Measurements from ENCODE around the gene SOX14. TPM values are rescaled to one million over a fixed set of nuclear protein-coding genes. Genes with fewer than 3 reads are reported as not detected.
A peak's percentile ranks its signal among the peaks of the same experiment; 100 is the strongest.

SOX14 gene
- under 1 TPM in 1 of 2 donors, not detected in 1; 0.10 TPM for polyA plus RNA-seq

DNA sequence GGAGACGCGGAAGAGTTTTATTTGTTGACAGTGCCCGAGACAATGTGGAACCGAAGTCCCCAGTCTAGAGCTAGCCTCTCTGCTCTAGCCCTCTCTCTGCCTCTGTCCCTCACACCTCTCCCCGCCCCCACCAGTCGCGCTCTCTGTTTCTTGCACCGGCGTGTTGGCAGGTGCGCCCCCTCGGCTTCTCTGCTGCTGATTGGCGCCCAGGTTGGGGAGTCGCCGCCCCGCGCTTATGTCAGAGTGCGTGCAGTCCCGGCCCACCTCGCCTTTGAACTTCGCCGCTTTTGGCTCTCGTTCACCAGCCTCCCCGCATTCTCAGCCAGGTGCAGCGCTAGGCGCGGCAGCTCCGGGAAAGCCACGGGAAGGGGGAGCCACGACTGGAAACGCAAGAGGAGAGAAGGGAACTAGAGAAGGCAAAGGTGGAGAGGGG is at the start of gene SOX14:
SOX14 (plus strand) TSS at position 315 of the 433 bp plus-strand sequence. CDS start 470 bp downstream, outside the sequence.
- H3K4me1 ChIP-seq (ENCODE audit: control insufficient read depth in 2 of 2, insufficient read depth in 2 of 2, low read length in 1 of 2), result peaks cover 15 to 26% of the 10 kb centered on the region in 2 donors

DNA sequence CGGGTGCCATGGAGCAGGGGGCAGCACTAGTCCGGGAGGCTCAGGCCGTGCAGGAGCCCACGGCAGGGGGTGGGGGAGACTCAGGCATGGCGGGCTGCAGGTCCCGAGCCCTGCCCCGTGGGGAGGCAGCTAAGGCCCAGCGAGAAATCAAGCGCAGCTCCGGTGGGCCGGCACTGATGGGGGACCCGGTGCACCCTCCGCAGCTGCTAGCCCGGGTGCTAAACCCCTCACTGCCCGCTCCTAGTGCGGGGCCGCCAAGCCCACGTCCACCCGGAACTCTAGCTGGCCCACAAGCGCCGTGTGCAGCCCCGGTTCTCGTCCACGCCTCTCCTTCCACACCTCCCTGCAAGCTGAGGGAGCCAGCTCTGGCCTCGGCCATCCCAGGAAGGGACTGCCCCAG is 49.6 kb upstream of the SOX14 start:
- WGBS, 2 donors, result 89 to 95% methylated on average over 22 to 25 of the region's 25 CpGs

More for the DNA sequence above, at the start of gene SOX14:
- WGBS, 2 donors, result 0 to 2% methylated on average over 30 of the region's 30 CpGs
- Histone ChIP-seq H3K27me3 (ENCODE audit: control insufficient read depth in 1 of 2, insufficient read depth in 2 of 2, low read length in 2 of 2) (peaks cover 25 to 61% of the 10 kb centered on the region in 2 donors), H3K4me3 (ENCODE audit: low read depth in 1 of 2, low read length in 2 of 2) (peak within 1 kb of the TSS; percentile 38 to 41), H3K27ac (ENCODE audit: low read depth in 2 of 2, low read length in 1 of 2) (no peak within 1 kb of the TSS), H3K9me3 (ENCODE audit: control insufficient read depth in 2 of 2, insufficient read depth in 1 of 2, low read depth in 1 of 2, low read length in 1 of 2) (peaks cover 0 to 4% of the 10 kb centered on the region in 2 donors), H3K36me3 (ENCODE audit: control insufficient read depth in 2 of 2, insufficient read depth in 2 of 2, low read length in 1 of 2) (no peaks in the 10 kb centered on the region)

DNA sequence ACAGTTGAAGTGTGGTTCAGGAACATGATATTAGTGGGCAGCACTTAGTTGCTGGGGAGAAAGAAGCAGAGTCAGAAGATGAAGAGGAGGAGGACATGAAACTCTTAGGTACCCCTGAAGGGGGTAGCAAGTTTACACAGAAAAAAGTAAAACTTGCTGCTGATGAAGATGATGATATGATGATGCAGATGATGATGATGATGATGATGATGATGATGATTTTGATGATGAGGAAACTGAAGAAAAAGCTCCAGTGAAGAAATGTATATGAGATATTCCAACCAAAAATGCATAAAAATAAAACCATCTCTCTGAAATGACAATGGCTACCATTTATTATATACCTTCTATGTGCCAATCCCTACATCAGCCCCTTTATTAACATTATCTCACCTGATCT is 39.9 kb upstream of the SOX14 start:
- Histone ChIP-seq H3K9me3 (ENCODE audit: control insufficient read depth in 2 of 2, insufficient read depth in 1 of 2, low read depth in 1 of 2, low read length in 1 of 2) (no peaks in the 10 kb centered on the region), H3K4me3 (ENCODE audit: low read depth in 1 of 2, low read length in 2 of 2) (no peak overlapping the region), H3K27me3 (ENCODE audit: control insufficient read depth in 1 of 2, insufficient read depth in 2 of 2, low read length in 2 of 2) (peaks cover 0 to 2% of the 10 kb centered on the region in 2 donors), H3K27ac (ENCODE audit: low read depth in 2 of 2, low read length in 1 of 2) (no peak overlapping the region), H3K36me3 (ENCODE audit: control insufficient read depth in 2 of 2, insufficient read depth in 2 of 2, low read length in 1 of 2) (no peaks in the 10 kb centered on the region), H3K4me1 (ENCODE audit: control insufficient read depth in 2 of 2, insufficient read depth in 2 of 2, low read length in 1 of 2) (no peaks in the 10 kb centered on the region)

More for the DNA sequence above, 49.6 kb upstream of the SOX14 start:
- H3K4me3 ChIP-seq (ENCODE audit: low read depth in 1 of 2, low read length in 2 of 2), result no peak overlapping the region
- peaks cover 2% of the 10 kb centered on the region in 2 donors for H3K9me3 ChIP-seq (ENCODE audit: control insufficient read depth in 2 of 2, insufficient read depth in 1 of 2, low read depth in 1 of 2, low read length in 1 of 2)
- H3K27me3 ChIP-seq (ENCODE audit: control insufficient read depth in 1 of 2, insufficient read depth in 2 of 2, low read length in 2 of 2), result no peaks in the 10 kb centered on the region
- H3K27ac ChIP-seq (ENCODE audit: low read depth in 2 of 2, low read length in 1 of 2), result no peak overlapping the region
- no peaks in the 10 kb centered on the region for H3K4me1 ChIP-seq (ENCODE audit: control insufficient read depth in 2 of 2, insufficient read depth in 2 of 2, low read length in 1 of 2)
- H3K36me3 ChIP-seq (ENCODE audit: control insufficient read depth in 2 of 2, insufficient read depth in 2 of 2, low read length in 1 of 2), result no peaks in the 10 kb centered on the region

DNA sequence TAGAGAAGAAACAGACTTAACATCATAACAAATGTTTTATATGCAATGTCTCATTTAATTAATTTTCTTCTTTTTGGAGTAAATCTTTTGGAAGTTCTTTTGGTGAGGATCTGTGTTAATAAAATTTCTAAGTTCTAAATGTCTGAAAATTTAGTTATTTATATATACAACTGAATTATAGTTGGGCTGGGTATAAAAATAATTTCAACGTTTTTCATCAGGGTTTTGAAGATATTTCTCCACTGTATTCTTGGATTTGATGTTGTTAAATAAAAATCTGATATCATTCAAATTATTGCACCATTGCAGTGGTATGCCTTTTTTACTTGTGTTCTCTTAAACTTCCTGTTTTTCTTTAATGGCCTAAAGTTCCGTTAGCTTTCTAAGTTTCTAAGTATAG is 26.9 kb upstream of the SOX14 start:
- Histone ChIP-seq H3K9me3 (ENCODE audit: control insufficient read depth in 2 of 2, insufficient read depth in 1 of 2, low read depth in 1 of 2, low read length in 1 of 2) (peaks cover 5% of the 10 kb centered on the region in 2 donors), H3K27me3 (ENCODE audit: control insufficient read depth in 1 of 2, insufficient read depth in 2 of 2, low read length in 2 of 2) (no peaks in the 10 kb centered on the region), H3K36me3 (ENCODE audit: control insufficient read depth in 2 of 2, insufficient read depth in 2 of 2, low read length in 1 of 2) (no peaks in the 10 kb centered on the region), H3K4me1 (ENCODE audit: control insufficient read depth in 2 of 2, insufficient read depth in 2 of 2, low read length in 1 of 2) (no peaks in the 10 kb centered on the region), H3K4me3 (ENCODE audit: low read depth in 1 of 2, low read length in 2 of 2) (no peak overlapping the region), H3K27ac (ENCODE audit: low read depth in 2 of 2, low read length in 1 of 2) (no peak overlapping the region)
- WGBS, 2 donors, result 73% methylated on average over 2 of the region's 2 CpGs

DNA sequence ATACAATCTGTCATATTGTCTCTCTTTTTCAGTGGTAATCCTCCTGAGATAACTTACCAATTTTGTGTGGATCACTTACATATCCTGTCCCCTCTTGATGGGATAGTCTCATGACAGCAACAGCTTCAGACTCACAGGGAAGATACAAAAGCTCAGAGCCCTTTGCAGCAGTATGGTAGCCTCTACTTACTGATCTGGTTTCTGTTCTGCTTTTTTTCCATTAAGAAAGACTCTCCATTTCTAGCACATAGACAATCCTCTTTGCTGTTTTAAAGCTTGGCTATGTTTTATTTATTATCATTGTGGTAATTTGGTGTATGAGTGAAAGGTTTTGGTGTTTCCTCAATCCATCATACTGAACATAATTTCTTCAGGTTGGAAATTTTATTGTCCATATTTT is 25.4 kb upstream of the SOX14 start:
- Histone ChIP-seq H3K36me3 (ENCODE audit: control insufficient read depth in 2 of 2, insufficient read depth in 2 of 2, low read length in 1 of 2) (no peaks in the 10 kb centered on the region), H3K27me3 (ENCODE audit: control insufficient read depth in 1 of 2, insufficient read depth in 2 of 2, low read length in 2 of 2) (no peaks in the 10 kb centered on the region), H3K27ac (ENCODE audit: low read depth in 2 of 2, low read length in 1 of 2) (no peak overlapping the region), H3K9me3 (ENCODE audit: control insufficient read depth in 2 of 2, insufficient read depth in 1 of 2, low read depth in 1 of 2, low read length in 1 of 2) (peaks cover 5% of the 10 kb centered on the region in 2 donors), H3K4me1 (ENCODE audit: control insufficient read depth in 2 of 2, insufficient read depth in 2 of 2, low read length in 1 of 2) (no peaks in the 10 kb centered on the region), H3K4me3 (ENCODE audit: low read depth in 1 of 2, low read length in 2 of 2) (no peak overlapping the region)

DNA sequence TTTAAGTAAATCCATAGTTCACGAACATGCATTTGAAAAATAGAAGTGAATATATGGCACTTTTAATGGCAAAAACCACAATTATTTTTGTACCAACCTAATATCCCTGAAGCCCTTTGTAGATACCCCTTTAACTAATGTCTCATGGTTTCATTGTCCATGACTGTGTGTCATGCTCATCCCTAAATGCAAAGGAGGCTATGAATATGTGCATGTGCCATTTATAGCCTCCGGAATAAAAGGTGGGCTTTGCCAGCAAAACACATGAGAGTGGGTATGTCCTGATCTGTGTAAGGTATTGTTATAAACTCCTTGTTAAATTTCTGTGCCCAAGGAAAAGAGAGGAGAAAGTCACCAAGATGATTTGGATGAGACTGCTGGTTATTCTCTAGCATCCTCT is 20.5 kb upstream of the SOX14 start:
- no peaks in the 10 kb centered on the region for H3K4me1 ChIP-seq (ENCODE audit: control insufficient read depth in 2 of 2, insufficient read depth in 2 of 2, low read length in 1 of 2)
- 72 to 79% methylated on average over 2 of the region's 2 CpGs for WGBS, 2 donors
- H3K9me3 ChIP-seq (ENCODE audit: control insufficient read depth in 2 of 2, insufficient read depth in 1 of 2, low read depth in 1 of 2, low read length in 1 of 2), result no peaks in the 10 kb centered on the region

DNA sequence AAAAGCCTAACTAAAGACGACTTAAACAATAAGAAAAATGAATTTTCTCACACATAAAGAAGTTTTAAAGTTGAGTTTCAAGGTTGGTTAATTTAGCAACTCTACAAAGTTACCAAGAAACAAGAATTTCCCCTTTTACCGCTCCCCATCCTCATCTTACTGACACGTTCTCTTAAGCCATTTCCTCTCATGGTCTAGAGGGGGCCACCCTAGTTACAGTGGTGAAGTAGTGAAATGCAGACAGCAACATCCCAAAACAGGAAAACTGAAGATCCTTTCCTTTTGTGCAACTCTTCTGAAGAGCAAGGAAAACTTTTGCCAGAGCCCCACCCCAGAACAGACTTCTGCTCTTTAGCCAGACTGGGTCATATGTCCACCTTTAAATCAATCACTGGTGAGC is 17.3 kb upstream of the SOX14 start:
- Histone ChIP-seq H3K27ac (ENCODE audit: low read depth in 2 of 2, low read length in 1 of 2) (no peak overlapping the region), H3K9me3 (ENCODE audit: control insufficient read depth in 2 of 2, insufficient read depth in 1 of 2, low read depth in 1 of 2, low read length in 1 of 2) (peaks cover 0 to 2% of the 10 kb centered on the region in 2 donors), H3K36me3 (ENCODE audit: control insufficient read depth in 2 of 2, insufficient read depth in 2 of 2, low read length in 1 of 2) (no peaks in the 10 kb centered on the region), H3K27me3 (ENCODE audit: control insufficient read depth in 1 of 2, insufficient read depth in 2 of 2, low read length in 2 of 2) (peaks cover 7% of the 10 kb centered on the region in 2 donors), H3K4me1 (ENCODE audit: control insufficient read depth in 2 of 2, insufficient read depth in 2 of 2, low read length in 1 of 2) (no peaks in the 10 kb centered on the region), H3K4me3 (ENCODE audit: low read depth in 1 of 2, low read length in 2 of 2) (no peak overlapping the region)
- whole genome bisulfite sequencing, 2 donors, result 31 to 34% methylated on average over 3 of the region's 3 CpGs

More for the DNA sequence above, 20.5 kb upstream of the SOX14 start:
- Histone ChIP-seq H3K27ac (ENCODE audit: low read depth in 2 of 2, low read length in 1 of 2) (no peak overlapping the region), H3K36me3 (ENCODE audit: control insufficient read depth in 2 of 2, insufficient read depth in 2 of 2, low read length in 1 of 2) (no peaks in the 10 kb centered on the region), H3K27me3 (ENCODE audit: control insufficient read depth in 1 of 2, insufficient read depth in 2 of 2, low read length in 2 of 2) (peaks cover 4% of the 10 kb centered on the region in 2 donors), H3K4me3 (ENCODE audit: low read depth in 1 of 2, low read length in 2 of 2) (no peak overlapping the region)

DNA sequence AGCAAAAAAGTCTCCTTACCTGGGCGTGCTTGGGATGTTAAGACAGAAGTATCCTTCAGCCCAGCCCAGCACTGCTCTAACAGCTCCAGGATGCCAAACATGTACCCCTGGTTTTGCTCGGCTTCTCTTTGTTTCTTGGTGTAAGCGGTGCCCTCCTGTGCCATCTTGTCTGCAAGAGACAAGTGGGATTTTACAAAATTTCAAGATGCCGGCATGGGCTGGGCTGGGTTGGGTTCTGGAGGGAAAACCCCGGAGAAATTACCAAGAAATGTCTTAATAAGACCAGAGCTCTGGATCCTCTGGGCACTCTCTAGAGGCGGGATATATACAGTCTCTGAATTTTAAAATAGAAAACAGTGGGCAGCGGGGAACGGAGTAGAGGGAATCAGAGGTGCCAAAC is 4.6 kb upstream of the SOX14 start:
- Histone ChIP-seq H3K4me1 (ENCODE audit: control insufficient read depth in 2 of 2, insufficient read depth in 2 of 2, low read length in 1 of 2) (peaks cover 8 to 11% of the 10 kb centered on the region in 2 donors), H3K27ac (ENCODE audit: low read depth in 2 of 2, low read length in 1 of 2) (no peak overlapping the region), H3K9me3 (ENCODE audit: control insufficient read depth in 2 of 2, insufficient read depth in 1 of 2, low read depth in 1 of 2, low read length in 1 of 2) (no peaks in the 10 kb centered on the region), H3K36me3 (ENCODE audit: control insufficient read depth in 2 of 2, insufficient read depth in 2 of 2, low read length in 1 of 2) (no peaks in the 10 kb centered on the region), H3K27me3 (ENCODE audit: control insufficient read depth in 1 of 2, insufficient read depth in 2 of 2, low read length in 2 of 2) (peaks cover 20 to 31% of the 10 kb centered on the region in 2 donors), H3K4me3 (ENCODE audit: low read depth in 1 of 2, low read length in 2 of 2) (no peak overlapping the region)
- 24 to 29% methylated on average over 8 of the region's 8 CpGs for WGBS, 2 donors

DNA sequence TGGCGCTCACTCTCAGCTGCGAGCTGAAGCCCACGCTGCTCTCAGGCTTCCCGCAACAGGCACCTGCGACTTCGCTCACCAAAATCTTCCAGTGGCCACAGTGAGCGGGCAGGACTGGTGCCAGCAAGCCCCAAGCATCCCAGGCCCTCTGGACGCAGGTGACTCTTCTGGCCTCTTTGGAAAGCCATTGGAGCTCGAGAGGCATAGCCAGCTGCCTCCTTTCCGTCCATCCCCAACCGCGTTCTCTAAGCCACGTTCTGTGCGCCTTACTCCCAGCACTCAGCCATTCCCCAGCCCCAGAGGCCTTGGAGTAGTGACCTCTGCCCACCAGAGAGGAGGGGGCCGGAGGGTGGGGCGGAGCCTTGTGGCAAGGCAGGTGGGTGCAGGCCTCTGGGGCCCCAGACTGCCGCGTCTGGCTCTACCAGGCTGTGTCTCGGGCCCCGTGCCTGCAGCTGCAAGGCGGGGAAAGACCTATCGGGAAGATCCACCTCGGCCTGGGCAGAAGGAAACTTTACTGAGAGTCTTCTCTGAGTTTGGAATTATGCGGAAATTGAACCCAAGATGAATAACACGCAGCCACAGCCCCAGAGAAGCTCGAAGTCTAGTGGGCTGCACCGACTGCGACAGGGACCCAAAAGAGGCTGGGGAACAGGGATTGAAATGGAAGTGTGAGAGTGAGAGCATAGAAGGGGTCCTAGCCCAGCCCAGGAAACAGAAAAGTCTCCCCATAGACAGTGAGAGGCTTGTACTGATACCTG is 3.6 kb upstream of the SOX14 start:
- Histone ChIP-seq H3K9me3 (ENCODE audit: control insufficient read depth in 2 of 2, insufficient read depth in 1 of 2, low read depth in 1 of 2, low read length in 1 of 2) (no peaks in the 10 kb centered on the region), H3K27me3 (ENCODE audit: control insufficient read depth in 1 of 2, insufficient read depth in 2 of 2, low read length in 2 of 2) (peaks cover 20 to 41% of the 10 kb centered on the region in 2 donors), H3K4me1 (ENCODE audit: control insufficient read depth in 2 of 2, insufficient read depth in 2 of 2, low read length in 1 of 2) (peaks cover 9 to 21% of the 10 kb centered on the region in 2 donors), H3K36me3 (ENCODE audit: control insufficient read depth in 2 of 2, insufficient read depth in 2 of 2, low read length in 1 of 2) (no peaks in the 10 kb centered on the region), H3K27ac (ENCODE audit: low read depth in 2 of 2, low read length in 1 of 2) (no peak overlapping the region), H3K4me3 (ENCODE audit: low read depth in 1 of 2, low read length in 2 of 2) (no peak overlapping the region)
- 5 to 16% methylated on average over 28 of the region's 28 CpGs for WGBS, 2 donors

DNA sequence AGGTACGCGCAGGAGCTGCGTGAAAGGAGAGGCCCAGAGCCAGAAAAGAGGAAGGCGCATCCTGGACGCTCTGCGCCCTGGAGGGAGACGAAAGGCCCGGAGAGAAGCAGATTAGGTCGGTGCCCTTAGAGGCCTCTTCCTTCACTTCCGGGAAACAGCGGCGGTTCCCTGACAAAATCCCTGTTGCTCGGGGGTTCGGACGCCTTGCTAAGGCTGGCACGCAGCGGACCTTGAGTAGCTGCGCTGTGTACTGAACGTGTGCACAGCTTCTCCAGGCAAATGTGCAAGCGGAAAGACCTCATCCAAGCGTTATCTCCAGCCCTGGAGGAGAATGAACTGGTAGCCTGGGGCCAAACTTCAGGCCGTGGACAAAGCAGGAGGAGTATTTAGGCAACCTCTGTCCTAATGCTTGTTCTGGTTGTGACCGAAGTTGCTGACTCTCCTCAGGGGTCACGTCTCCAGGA is 3.0 kb upstream of the SOX14 start:
- Histone ChIP-seq H3K4me3 (ENCODE audit: low read depth in 1 of 2, low read length in 2 of 2) (no peak overlapping the region), H3K36me3 (ENCODE audit: control insufficient read depth in 2 of 2, insufficient read depth in 2 of 2, low read length in 1 of 2) (no peaks in the 10 kb centered on the region), H3K27ac (ENCODE audit: low read depth in 2 of 2, low read length in 1 of 2) (no peak overlapping the region), H3K4me1 (ENCODE audit: control insufficient read depth in 2 of 2, insufficient read depth in 2 of 2, low read length in 1 of 2) (peaks cover 9 to 21% of the 10 kb centered on the region in 2 donors), H3K9me3 (ENCODE audit: control insufficient read depth in 2 of 2, insufficient read depth in 1 of 2, low read depth in 1 of 2, low read length in 1 of 2) (no peaks in the 10 kb centered on the region), H3K27me3 (ENCODE audit: control insufficient read depth in 1 of 2, insufficient read depth in 2 of 2, low read length in 2 of 2) (peaks cover 20 to 42% of the 10 kb centered on the region in 2 donors)
- WGBS, 2 donors, result 8 to 12% methylated on average over 24 of the region's 24 CpGs

Measured in esophagus (tissue), 2 donors.